ENCODE results near the gene ARHGAP20. TPM values are rescaled to one million over a fixed set of nuclear protein-coding genes. Genes with fewer than 3 reads are reported as not detected.
"Not testable (repeated sequence)": the region's sequence is repeated elsewhere in the genome, so short reads cannot be mapped to it uniquely, and the experiment has no call there.

ARHGAP20 gene
- polyA plus RNA-seq, 12 donors: 6.6 to 12.5 (median 9.8) TPM; not detected in 1

GRCh38 chr11:110720431-110721275 lies 8.4 kb upstream of the ARHGAP20 start:
- DNase-seq: no peak

GRCh38 chr11:110716361-110716760 lies 4.1 kb upstream of the ARHGAP20 start:
- no peak for DNase-seq

- DNase-seq: no peak
Measured at GRCh38 chr11:110715541-110715940, 3.3 kb upstream of the ARHGAP20 start.

- DNase-seq: no peak
Measured at GRCh38 chr11:110713449-110713776, 1.2 kb upstream of the ARHGAP20 start.

- peak; percentile 63 for DNase-seq
Measured at GRCh38 chr11:110712659-110713448, 617 bp upstream of the ARHGAP20 start.

GRCh38 chr11:110711448-110711775 lies 825 bp downstream of the ARHGAP20 start:
- DNase-seq: no peak

- peak; percentile 65 for DNase-seq
Measured at GRCh38 chr11:110710628-110711381, 1.4 kb downstream of the ARHGAP20 start.

- no peak for DNase-seq
Measured at GRCh38 chr11:110704210-110704864, 7.9 kb downstream of the ARHGAP20 start.

- peak; percentile 41 for DNase-seq
Measured at GRCh38 chr11:110691926-110692325, 20.3 kb downstream of the ARHGAP20 start.

- DNase-seq: no peak
Measured at GRCh38 chr11:110689306-110689705, 22.9 kb downstream of the ARHGAP20 start.

- no peak for DNase-seq
Measured at GRCh38 chr11:110679323-110679975, 32.8 kb downstream of the ARHGAP20 start.

- no peak for DNase-seq
Measured at GRCh38 chr11:110675548-110675947, 36.7 kb downstream of the ARHGAP20 start.

GRCh38 chr11:110665689-110666465 lies 46.4 kb downstream of the ARHGAP20 start:
- no peak for DNase-seq

GRCh38 chr11:110655967-110656366 lies 56.3 kb downstream of the ARHGAP20 start:
- no peak for DNase-seq

GRCh38 chr11:110654456-110654855 lies 57.8 kb downstream of the ARHGAP20 start:
- DNase-seq: no peak

- no peak for DNase-seq
Measured at GRCh38 chr11:110645253-110645652, 67.0 kb downstream of the ARHGAP20 start.

- DNase-seq: no peak
Measured at GRCh38 chr11:110634370-110634769, 77.9 kb downstream of the ARHGAP20 start.

GRCh38 chr11:110631551-110631950 lies 80.7 kb downstream of the ARHGAP20 start:
- DNase-seq: no peak

- DNase-seq: no peak
Measured at GRCh38 chr11:110629594-110629993, 82.6 kb downstream of the ARHGAP20 start.

- DNase-seq: no peak
Measured at GRCh38 chr11:110621826-110622225, 90.4 kb downstream of the ARHGAP20 start.

- not testable (repeated sequence) for DNase-seq
Measured at GRCh38 chr11:110619366-110619765, 92.9 kb downstream of the ARHGAP20 start.
